Fibroblast of the aortic adventitia (primary cell): ENCODE measurements around the gene GPR179. TPM values are rescaled to one million over a fixed set of nuclear protein-coding genes. Genes with fewer than 3 reads are reported as not detected.

ENCODE experiments used
- DNase-seq: peaks from one replicate; pipeline ENCODE4 v3.0.0-alpha.2; 2010; ENCODE audit warnings: low read depth
- H3K4me3 ChIP-seq: 2 replicates; pipeline ENCODE4 v1.5.1; 2011; ENCODE audit warnings: low read depth, mild to moderate bottlenecking, control low read depth, low read length, moderate library complexity
- total RNA-seq: library from RNA; depleted of rRNA; stranded (reverse); fragments of >200 nt; gene quantifications from 2 replicates; pipeline ENCODE4 v1.2.3, GENCODE V29; 2012; ENCODE audit warnings: low replicate concordance
- TF ChIP-seq, protein P1 (sequence below): IDR thresholded peaks from 2 replicates; pipeline ENCODE4 v1.5.1; 2011; ENCODE audit warnings: mild to moderate bottlenecking, low read length, control low read depth, inconsistent platforms; ENCODE audit not compliant: insufficient read depth

The GPR179 gene, protein sequence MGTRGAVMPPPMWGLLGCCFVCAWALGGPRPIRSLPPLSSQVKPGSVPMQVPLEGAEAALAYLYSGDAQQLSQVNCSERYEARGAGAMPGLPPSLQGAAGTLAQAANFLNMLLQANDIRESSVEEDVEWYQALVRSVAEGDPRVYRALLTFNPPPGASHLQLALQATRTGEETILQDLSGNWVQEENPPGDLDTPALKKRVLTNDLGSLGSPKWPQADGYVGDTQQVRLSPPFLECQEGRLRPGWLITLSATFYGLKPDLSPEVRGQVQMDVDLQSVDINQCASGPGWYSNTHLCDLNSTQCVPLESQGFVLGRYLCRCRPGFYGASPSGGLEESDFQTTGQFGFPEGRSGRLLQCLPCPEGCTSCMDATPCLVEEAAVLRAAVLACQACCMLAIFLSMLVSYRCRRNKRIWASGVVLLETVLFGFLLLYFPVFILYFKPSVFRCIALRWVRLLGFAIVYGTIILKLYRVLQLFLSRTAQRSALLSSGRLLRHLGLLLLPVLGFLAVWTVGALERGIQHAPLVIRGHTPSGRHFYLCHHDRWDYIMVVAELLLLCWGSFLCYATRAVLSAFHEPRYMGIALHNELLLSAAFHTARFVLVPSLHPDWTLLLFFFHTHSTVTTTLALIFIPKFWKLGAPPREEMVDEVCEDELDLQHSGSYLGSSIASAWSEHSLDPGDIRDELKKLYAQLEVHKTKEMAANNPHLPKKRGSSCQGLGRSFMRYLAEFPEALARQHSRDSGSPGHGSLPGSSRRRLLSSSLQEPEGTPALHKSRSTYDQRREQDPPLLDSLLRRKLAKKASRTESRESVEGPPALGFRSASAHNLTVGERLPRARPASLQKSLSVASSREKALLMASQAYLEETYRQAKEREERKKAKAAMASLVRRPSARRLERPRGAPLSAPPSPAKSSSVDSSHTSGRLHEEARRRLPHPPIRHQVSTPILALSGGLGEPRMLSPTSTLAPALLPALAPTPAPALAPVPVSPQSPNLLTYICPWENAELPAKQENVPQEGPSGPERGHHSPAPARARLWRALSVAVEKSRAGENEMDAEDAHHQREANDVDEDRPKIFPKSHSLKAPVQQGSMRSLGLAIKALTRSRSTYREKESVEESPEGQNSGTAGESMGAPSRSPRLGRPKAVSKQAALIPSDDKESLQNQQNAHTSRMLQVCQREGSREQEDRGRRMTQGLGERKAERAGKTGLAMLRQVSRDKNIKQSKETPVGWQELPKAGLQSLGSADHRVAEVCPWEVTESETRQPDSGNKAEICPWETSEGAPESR (N-terminal part only)
- under 0.01 TPM in 2 replicates for total RNA-seq

DNA sequence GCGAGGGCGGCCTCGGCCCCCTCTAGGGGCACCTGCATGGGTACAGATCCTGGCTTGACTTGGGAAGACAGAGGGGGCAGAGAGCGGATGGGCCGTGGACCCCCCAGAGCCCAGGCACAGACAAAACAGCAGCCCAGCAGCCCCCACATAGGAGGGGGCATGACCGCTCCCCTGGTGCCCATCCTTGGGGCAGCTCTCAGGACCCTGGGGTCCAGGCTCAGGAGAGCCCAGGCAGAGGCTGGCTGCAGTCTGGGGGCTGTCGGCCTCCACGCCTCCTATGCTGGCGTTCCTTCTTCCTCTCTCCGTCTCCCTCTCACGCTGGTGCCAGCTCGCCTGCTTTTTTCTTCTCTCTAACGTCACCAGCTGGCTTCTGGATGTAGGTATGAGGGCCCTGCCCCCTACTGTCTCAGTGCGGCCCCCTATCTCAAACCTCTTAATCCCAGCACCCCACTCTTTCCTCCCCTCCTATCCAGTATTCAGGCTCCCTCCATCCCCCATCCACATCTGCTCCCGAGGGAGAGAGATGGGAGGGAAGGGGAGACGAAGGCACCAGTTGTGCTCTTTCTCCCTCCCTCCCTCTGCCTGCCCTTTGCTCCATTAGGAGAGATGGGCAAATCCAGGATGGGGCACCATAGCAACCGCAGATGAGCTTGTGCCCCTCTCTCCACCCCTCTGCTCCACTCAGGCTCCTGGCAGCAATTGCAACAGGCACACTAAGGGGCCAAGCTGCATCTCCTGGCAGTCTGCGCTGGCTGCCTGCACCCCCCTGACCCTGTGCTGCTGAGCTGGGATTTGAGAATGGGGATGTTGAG, at the start of gene GPR179:
TSS of gene GPR179 (minus strand) at position 349 of the 812 bp plus-strand sequence. CDS start at position 182, 167 bp downstream.
- H3K4me3 ChIP-seq = no peak within 1 kb of the TSS
- no peak for DNase-seq
- TF ChIP-seq, protein P1, sequence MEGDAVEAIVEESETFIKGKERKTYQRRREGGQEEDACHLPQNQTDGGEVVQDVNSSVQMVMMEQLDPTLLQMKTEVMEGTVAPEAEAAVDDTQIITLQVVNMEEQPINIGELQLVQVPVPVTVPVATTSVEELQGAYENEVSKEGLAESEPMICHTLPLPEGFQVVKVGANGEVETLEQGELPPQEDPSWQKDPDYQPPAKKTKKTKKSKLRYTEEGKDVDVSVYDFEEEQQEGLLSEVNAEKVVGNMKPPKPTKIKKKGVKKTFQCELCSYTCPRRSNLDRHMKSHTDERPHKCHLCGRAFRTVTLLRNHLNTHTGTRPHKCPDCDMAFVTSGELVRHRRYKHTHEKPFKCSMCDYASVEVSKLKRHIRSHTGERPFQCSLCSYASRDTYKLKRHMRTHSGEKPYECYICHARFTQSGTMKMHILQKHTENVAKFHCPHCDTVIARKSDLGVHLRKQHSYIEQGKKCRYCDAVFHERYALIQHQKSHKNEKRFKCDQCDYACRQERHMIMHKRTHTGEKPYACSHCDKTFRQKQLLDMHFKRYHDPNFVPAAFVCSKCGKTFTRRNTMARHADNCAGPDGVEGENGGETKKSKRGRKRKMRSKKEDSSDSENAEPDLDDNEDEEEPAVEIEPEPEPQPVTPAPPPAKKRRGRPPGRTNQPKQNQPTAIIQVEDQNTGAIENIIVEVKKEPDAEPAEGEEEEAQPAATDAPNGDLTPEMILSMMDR = no peak

DNA sequence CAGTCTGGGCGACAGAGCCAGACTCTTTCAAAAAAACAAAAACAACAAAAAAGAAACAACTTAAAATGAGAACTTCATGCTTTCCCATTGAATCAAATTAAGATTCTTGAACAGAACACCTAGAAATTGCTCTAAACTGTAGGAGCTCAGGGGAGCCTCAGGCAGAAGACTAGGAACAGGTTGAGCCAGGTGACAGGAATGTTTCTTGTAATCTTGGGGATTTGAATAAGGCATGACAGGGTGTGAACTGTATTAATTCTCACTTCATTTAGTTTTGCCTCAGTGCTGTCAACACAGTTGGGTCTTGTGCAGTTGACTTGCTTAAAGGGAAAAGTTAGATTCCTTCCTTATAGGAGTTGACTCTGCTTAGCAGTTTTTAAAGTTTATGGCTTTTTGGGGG, 35.7 kb upstream of the GPR179 start:
- no peak for DNase-seq
- TF ChIP-seq, protein P1 = no peak

DNA sequence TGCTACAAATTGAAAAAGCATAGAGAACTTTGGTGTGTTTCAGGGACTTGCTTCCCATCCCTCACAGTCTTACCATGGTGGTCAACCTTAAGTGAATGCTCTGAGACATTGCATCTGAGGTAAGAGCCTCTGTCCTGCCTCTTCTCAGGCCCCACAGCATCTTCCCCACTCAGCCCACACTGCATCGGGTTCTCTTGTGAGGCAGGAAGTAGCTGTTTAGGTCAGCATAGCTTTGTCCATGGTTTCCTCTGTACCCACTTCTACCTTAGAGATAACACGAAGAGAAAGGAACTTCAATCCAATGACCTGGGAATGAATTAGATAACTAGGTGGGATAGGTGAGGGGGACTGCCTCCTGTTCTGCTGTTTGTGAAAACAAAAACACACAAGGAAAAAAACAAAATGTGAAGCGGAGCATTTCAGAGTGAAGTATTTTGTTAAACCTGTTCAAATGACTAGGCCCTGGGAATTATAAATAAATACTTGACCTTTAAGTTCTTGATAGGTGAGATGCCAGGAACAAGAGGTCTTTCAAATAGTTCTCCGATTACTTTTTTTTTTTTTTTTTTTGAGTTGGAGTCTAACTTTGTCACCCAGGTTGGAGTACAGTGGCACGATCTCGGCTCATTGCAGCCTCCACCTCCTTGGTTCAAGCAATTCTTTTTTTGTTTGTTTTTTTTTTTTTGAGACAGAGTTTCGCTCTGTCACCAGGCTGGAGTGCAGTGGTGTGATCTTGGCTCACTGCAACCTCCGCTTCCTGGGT, 25.5 kb upstream of the GPR179 start:
- TF ChIP-seq, protein P1 = no peak
- no peak overlapping the region for H3K4me3 ChIP-seq
- DNase-seq = no peak

More for the DNA sequence above, 35.7 kb upstream of the GPR179 start:
- no peak overlapping the region for H3K4me3 ChIP-seq

DNA sequence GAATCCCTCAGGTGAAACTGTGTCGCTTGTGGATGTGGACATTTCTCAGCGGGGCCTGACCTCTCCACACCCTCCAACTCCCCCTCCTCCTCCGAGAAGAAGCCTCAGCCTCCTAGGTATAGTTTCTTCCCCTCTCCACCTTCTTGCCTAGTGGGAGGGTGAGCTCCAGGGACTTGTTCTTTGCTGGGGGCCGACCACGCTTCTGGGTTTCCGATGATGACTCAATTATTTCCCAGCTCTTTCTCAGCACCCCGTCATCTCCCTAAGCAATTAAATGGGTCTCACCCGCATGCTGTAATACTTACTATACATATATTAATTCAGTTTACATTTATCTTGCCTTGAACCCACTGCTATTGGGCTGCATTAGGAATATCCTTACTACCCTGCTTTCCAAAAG, 21.0 kb upstream of the GPR179 start:
- no peak for DNase-seq
- TF ChIP-seq, protein P1 = no peak

DNA sequence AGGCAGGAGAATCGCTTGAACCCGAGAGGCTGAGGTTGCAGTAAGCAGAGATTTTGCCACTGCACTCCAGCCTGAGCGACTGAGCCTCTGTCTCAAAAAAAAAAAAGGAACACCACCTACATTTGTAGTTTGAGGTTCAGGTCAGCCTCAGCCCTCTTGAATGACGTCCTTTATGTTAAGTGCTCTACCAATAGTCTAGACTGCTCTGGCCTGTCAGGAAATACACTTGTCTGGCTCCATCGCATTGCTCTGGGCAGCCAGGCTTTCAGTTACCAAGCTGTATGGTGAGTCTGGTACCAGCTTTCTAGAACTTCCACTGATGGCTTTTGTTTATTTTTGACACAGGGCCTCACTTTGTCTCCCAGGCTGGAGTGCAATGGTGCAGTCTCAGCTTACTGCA, 19.3 kb upstream of the GPR179 start:
- no peak overlapping the region for H3K4me3 ChIP-seq
- TF ChIP-seq, protein P1 = no peak
- no peak for DNase-seq

More for the DNA sequence above, 21.0 kb upstream of the GPR179 start:
- H3K4me3 ChIP-seq = no peak overlapping the region
